Measurements from ENCODE around the gene AFMID. TPM values are rescaled to one million over a fixed set of nuclear protein-coding genes. Genes with fewer than 3 reads are reported as not detected.

AFMID gene
- total and polyA plus RNA-seq, 9 of the 15 experiments (the other 6 are each of a cell fraction or from before 2014, with no cell fraction given) = 62.1 to 188 (median 74.4) TPM

DNA sequence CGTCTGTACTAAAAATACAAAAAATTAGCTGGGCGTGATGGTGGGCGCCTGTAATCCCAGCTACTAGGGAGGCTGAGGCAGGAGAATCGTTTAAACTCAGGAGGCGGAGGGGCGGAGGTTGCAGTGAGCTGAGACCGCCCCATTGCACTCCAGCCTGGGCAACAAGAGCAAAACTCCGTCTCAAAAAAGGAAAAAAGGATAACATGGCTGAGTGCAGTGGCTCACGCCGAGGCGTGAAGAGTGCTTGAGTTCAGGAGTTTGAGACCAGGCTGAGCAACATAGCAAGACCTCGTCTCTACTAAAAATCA, 47.3 kb upstream of the AFMID start (continued):
- TF ChIP-seq, protein P1, sequence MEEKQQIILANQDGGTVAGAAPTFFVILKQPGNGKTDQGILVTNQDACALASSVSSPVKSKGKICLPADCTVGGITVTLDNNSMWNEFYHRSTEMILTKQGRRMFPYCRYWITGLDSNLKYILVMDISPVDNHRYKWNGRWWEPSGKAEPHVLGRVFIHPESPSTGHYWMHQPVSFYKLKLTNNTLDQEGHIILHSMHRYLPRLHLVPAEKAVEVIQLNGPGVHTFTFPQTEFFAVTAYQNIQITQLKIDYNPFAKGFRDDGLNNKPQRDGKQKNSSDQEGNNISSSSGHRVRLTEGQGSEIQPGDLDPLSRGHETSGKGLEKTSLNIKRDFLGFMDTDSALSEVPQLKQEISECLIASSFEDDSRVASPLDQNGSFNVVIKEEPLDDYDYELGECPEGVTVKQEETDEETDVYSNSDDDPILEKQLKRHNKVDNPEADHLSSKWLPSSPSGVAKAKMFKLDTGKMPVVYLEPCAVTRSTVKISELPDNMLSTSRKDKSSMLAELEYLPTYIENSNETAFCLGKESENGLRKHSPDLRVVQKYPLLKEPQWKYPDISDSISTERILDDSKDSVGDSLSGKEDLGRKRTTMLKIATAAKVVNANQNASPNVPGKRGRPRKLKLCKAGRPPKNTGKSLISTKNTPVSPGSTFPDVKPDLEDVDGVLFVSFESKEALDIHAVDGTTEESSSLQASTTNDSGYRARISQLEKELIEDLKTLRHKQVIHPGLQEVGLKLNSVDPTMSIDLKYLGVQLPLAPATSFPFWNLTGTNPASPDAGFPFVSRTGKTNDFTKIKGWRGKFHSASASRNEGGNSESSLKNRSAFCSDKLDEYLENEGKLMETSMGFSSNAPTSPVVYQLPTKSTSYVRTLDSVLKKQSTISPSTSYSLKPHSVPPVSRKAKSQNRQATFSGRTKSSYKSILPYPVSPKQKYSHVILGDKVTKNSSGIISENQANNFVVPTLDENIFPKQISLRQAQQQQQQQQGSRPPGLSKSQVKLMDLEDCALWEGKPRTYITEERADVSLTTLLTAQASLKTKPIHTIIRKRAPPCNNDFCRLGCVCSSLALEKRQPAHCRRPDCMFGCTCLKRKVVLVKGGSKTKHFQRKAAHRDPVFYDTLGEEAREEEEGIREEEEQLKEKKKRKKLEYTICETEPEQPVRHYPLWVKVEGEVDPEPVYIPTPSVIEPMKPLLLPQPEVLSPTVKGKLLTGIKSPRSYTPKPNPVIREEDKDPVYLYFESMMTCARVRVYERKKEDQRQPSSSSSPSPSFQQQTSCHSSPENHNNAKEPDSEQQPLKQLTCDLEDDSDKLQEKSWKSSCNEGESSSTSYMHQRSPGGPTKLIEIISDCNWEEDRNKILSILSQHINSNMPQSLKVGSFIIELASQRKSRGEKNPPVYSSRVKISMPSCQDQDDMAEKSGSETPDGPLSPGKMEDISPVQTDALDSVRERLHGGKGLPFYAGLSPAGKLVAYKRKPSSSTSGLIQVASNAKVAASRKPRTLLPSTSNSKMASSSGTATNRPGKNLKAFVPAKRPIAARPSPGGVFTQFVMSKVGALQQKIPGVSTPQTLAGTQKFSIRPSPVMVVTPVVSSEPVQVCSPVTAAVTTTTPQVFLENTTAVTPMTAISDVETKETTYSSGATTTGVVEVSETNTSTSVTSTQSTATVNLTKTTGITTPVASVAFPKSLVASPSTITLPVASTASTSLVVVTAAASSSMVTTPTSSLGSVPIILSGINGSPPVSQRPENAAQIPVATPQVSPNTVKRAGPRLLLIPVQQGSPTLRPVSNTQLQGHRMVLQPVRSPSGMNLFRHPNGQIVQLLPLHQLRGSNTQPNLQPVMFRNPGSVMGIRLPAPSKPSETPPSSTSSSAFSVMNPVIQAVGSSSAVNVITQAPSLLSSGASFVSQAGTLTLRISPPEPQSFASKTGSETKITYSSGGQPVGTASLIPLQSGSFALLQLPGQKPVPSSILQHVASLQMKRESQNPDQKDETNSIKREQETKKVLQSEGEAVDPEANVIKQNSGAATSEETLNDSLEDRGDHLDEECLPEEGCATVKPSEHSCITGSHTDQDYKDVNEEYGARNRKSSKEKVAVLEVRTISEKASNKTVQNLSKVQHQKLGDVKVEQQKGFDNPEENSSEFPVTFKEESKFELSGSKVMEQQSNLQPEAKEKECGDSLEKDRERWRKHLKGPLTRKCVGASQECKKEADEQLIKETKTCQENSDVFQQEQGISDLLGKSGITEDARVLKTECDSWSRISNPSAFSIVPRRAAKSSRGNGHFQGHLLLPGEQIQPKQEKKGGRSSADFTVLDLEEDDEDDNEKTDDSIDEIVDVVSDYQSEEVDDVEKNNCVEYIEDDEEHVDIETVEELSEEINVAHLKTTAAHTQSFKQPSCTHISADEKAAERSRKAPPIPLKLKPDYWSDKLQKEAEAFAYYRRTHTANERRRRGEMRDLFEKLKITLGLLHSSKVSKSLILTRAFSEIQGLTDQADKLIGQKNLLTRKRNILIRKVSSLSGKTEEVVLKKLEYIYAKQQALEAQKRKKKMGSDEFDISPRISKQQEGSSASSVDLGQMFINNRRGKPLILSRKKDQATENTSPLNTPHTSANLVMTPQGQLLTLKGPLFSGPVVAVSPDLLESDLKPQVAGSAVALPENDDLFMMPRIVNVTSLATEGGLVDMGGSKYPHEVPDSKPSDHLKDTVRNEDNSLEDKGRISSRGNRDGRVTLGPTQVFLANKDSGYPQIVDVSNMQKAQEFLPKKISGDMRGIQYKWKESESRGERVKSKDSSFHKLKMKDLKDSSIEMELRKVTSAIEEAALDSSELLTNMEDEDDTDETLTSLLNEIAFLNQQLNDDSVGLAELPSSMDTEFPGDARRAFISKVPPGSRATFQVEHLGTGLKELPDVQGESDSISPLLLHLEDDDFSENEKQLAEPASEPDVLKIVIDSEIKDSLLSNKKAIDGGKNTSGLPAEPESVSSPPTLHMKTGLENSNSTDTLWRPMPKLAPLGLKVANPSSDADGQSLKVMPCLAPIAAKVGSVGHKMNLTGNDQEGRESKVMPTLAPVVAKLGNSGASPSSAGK (IDR thresholded peaks at IDR 0.05) = 0 out of 2 replicates have a peak, but pooled peaks have one; percentile 75
- TF ChIP-seq EP400 (IDR thresholded peaks at IDR 0.05) (peak; percentile 50; the same call in 1 of the 2 replicates), KDM5B (IDR thresholded peaks at IDR 0.05; ENCODE audit: insufficient replicate concordance, low read depth, low read length) (peak; percentile 24)
